A204.1 (cell line): Measurements from ENCODE around the gene HLA-DRB1.
"Not testable (repeated sequence)": the region's sequence is repeated elsewhere in the genome, so short reads cannot be mapped to it uniquely, and the experiment has no call there.

Experiments used
- FAIRE-seq: peaks from 2 replicates; lab custom pipeline; 2012; peaks lifted over from hg19 to GRCh38; lab: Jason Lieb, UNC

HLA-DRB1 gene

DNA sequence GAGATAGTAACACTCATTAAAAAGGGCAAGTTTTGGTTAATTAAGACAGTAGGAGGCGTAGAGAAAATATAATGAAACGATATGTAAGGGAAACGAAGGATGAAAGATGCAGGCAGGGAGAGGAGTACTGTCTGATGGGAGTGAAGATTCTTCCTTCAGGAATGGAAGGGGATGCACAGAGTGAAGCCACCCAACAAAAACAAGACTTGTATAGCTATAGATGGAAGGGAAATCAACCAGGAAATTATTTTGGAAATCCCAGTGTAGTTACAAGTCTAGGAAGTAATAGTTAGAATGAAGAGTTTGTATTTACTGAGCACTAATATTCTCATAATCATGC is 19.7 kb upstream of the HLA-DRB1 start:
- FAIRE-seq = no peak

DNA sequence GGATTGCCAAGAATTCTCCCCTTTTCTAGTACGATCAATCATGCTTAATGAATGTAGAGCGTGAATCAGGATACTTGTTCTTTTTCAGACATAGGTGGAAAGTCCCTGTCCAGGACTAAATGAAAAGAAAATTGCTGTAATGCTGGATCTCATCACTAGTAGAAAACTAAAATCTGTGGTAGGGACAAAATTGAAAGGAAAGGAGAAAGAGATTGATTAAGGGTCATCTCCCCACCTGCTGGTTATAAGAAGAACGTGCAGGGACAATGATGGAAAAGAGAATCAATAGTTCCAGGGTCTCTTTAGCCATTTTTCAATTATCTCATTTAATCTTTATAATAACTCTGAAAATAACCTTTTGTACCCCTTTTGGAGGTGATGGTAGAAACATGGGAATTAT is 18.7 kb upstream of the HLA-DRB1 start:
- FAIRE-seq = no peak

DNA sequence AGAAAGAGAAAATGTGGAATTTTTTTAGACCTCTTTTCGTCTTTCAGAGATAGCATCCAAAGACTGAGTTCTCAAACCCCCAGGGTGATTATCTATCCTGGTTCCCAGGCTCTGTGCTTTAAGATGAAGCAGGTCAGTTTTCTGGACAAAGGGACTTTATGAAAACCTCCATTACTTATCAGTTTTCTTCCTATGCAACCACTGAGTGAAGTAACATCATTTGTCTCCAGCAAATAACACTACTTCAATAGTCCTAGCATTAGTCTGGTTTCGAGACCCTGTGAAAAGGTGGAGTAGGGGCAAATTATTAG is 18.3 kb upstream of the HLA-DRB1 start:
- FAIRE-seq = no peak

DNA sequence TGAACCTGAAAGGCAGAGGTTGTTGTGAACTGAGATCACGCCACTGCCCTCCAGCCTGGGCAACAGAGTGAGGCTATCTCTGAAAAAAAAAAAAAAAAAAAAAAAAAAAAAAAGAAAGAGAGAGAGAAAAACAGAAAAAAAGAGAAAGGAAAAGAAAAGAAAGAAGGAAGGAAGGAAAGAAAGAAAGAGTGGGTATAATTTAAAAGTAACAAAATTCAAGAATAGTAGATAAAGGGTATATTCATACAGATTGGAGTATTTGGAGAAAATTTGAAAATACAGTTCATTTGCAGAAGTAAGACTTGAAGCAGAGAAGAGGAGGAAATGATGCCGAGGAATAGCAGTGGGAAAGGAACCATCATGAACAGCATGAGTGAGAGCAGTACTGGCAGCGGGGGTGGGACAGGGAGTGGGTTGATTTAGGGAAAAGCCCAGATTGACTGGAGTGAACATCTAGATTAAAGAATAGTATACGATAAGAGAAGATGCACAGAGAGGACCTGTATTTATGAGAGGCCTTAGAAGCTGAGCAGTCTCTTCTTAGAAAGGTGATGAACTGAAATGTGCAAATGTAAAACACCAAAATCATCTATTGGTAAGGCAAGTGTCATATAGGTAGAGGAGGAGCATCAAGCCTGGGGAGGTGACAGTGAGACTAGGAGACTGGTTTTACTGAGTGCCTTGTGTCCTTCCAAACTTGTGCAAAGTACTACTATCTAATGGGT is 17.8 kb upstream of the HLA-DRB1 start:
- no peak for FAIRE-seq

DNA sequence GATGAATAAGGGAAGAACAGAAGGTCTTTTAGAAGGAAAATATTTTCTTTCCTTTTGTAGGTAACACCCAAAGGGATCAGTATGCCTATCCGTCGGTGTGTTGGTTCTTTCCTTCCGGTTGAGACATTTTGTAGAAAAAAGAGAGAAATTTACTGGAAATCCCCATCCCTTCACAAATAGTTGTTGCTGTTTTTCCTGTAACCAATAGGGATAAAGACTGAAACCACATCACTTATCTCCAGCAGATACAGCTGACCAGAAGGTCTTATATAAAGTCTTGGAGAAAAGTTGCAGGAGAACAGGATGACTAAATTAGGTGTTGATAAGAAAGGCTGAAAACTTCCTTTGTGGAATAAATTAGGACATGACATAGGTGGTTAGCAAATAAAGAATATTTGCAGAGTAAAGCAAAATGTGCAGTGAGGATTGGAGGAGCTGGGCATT is 14.8 kb upstream of the HLA-DRB1 start:
- FAIRE-seq = no peak

DNA sequence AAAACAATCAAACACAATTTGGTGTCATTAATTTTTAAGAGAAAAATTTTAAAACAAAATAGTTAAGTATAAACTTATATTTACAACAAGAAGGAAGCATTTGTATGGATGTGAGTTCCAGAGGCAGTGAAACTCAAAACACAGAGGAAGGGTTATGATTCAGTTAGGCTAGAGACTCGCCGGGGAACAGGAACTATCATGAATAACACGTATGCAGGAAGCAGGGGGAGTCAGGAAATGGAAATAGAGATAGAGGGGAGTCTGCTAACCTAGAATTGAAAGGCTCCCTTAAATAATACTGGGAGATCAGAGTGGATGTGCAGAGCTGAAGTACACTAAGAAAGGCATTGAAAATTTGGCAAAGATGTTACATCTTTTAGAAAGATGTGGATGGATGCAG is 14.2 kb upstream of the HLA-DRB1 start:
- no peak for FAIRE-seq

DNA sequence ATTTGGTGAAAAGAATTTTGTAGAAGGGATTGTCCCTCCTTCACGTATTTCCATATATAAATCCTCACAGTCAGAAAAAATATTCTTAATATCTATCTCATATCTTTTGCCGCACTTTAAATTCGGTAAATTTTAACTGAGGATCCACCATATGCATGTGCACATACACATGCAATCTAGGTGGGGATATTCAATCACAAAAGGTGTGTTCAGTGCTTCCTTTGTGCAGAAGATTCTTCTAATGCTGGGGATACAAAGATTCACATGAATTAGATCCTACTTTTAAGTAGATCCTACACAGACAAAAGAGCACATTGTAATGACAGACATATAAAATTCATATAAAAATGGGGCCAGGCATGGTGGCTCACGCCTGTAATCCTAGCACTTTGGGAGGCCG is 13.6 kb upstream of the HLA-DRB1 start:
- FAIRE-seq = no peak

DNA sequence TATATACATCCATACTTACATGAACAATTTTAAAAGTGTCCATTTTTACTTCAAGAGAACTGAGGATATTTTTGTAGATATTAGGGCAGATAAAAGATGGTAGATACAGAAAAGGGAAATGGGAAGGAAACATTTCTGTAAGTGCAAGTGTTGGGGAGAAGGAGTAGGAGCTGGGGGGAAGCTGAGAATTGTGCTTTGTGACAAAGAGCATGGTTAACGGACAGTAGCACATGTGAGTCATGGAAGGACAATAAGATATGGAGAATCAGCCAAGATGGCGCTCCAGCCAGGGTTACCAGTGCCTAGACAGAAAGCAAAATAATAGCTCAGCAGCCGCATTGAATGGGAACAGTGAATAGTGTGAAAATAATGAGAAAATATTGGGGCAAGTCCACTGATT is 12.7 kb upstream of the HLA-DRB1 start:
- FAIRE-seq = no peak

DNA sequence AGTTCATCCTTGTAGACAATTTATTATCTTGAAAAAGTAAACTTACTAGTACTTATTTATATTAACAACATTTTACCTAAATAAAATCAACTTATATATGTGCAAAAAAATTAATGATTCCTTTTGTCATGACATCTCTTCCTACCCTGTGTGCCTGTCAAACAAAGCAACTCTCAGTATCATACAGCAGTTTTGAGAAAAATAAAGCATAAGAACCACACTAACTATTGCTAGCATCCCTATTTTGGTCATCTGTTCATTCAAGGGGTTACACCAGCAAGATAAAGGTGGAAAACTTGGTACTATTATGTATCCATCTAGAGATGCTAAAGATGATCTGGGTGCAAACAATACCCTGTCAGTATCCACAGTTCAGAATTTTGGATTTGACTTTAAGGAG is 7.4 kb upstream of the HLA-DRB1 start:
- FAIRE-seq = no peak

DNA sequence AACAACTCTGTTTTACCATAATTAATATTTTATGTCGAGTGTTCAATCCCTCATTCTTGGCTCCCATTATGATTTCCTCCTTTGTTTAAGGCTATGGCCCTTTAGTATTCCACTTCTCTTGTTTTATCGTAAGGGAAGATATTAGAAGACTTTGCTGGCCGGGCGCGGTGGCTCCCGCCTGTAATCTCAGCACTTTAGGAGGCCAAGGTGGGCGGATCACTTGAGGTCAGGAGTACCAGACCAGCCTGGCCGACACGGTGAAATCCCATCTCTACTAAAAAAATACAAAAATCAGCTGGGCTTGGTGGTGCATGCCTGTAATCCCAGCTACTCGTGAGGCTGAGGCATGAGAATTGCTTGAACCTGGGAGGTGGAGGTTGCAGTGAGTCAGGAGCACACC is 1.1 kb upstream of the HLA-DRB1 start:
- FAIRE-seq = not testable (repeated sequence)

DNA sequence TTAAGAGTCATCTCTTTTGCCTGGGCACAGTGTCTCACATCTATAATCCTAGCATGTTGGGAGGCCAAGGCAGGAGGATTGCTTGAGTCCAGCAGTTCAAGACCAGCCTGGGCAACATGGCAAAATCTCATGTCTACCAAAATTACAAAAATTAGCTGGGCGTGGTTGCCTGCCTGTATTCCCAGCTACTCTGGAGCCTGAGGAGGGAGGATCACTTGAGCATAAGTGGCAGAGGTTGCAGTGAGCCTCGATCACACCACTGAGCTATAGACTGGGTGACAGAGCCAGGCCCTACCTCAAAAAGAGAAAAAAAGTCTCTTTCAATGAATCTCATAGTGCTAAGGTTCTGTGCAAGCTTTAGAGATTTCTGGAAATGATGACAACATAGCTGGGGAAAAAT is 1.5 kb downstream of the HLA-DRB1 start:
- no peak for FAIRE-seq

DNA sequence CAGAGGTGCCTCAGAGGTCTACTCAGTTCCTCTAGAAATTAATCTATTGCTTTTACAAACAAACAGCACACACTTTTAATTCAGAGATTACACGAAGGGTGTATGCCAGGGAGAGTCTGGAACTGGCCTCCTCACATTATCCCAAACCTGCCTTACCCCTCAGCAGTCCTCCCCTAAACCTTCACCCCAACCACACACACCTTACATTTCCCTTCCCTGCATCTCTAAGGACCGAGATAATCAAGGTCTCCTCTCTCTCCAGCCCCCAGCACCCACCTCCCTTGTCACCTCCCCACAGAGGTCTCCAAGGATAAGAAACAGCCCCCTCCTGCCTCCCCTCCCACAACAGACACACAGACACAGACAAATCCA is 6.1 kb downstream of the HLA-DRB1 start:
- FAIRE-seq = no peak

DNA sequence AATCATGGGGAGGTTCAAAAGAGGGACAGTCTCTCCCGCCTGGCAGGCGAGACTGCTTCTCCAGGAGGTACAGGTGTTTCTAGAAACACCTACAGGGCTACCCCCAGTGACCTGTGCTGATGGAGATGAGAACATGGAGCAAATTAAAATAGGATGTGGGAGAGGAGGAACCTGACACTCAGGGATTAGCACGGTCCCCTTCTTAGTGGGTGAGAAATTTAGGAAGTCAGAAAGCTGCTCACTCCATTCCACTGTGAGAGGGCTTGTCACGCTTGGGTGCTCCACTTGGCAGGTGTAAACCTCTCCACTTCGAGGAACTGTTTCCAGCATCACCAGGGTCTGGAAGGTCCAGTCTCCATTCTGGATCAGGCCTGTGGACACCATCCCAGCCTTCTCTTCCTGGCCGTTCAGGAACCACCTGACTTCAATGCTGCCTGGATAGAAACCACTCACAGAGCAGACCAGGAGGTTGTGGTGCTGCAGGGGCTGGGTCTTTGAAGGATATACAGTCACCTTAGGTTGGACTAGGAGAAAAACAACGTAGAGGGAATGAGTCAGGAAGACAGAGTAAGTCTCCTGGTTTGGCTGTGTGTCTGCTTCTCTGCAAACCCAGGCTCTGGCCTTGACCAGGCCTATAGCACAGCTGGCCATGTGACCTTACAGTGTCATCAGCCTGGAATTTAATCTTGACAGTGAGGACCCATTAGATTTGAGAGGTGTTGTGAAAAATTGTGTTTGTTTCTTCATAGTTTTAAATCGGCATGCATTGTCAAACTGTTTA is 8.1 kb downstream of the HLA-DRB1 start:
- FAIRE-seq = no peak

DNA sequence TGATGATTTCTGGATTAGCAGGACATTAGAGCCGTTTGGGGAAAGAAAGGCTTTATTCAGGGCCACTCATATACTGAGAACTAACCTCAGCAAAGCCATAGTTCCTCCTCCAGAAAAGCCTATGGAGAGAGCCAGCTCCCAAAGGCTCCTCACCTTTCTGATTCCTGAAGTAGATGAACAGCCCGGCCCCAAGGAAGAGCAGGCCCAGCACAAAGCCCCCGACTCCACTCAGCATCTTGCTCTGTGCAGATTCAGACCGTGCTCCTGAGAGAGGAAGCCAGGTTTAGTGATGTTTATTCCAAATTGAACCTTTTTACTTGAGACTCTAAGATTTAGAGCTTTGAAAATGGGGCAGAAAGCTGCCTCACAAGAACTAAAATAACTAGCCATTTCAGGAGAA is 9.1 kb downstream of the HLA-DRB1 start:
- FAIRE-seq = no peak

DNA sequence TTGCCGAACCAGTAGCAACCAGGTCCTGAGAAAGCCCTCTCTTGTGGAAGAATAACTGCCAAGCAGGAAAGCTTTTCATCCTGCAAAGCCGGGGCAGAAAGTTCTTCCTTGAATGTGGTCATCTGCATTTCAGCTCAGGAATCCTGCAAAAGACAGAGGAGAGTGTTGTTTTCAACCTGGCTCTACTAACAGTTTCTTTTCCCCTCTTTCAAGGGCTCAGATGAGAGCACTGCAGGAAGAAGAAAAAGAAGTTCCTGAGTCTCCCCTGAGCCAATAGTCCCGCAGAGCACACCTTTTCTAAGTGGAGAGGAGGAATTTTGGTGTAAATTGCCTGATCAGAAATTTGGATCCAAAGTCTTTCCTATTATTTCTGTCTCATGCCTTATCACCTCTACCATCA is 10.7 kb downstream of the HLA-DRB1 start:
- FAIRE-seq = no peak

DNA sequence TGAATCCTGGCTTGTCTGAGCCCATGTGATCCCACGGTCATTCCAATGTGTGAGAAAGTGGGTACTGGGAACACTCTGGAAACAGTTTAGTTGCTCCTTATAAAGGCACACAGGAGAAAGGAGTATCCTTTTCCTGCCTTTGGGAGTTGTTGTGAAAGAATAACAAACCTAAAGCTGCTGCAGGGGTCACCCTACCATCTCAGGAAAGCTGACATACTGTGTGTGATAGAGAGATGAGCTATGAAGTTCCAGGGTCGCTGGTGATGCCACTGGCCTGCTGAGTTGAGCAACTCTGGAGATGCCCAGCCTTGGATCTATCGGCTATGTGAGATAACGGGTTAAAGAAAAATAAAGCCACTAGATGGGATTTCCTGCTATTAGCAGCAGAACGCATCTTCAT is 12.2 kb downstream of the HLA-DRB1 start:
- FAIRE-seq = not testable (repeated sequence)

DNA sequence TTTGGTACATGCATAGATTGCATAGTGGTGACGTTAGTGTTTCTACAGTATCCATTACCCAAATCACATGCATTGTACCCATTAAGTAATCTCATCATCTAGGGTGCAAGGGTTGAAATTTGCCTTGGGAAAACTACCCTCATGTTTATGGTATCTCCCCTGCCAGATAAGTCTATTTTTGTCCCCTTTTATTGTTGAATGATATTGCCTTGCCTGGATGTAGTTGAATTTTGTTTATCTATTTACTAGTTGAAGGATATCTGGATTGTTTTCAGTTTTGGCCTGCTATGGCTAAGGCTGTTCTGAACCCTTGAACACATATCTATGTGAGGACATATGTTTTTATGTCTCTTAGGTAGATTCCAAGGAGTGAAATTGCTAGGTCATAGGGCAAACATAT is 13.4 kb downstream of the HLA-DRB1 start:
- no peak for FAIRE-seq

DNA sequence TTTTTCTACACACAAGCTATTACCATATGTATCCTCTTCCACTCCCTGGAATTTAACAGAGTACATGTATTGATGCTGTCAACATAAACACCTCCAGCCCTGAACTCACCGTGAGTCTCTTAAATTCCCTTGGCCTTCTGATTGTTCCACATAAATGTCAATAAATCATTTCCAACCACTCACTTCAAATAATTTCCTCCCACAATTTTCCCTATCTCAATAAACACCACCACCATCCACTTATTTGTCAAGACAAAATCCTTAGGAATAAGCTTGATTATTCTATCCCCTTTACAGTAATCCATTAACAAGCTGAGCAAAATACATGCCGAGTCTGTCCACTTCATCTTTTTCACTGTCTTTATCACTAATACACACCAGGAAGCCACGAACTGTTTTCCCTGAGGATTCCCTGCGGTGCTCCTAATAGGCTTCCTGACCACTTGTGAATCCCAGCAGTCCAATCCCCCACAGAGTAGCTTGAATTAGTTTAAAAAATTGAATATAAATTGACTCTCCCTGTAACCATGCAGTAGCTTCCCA is 19.2 kb downstream of the HLA-DRB1 start:
- FAIRE-seq = no peak

DNA sequence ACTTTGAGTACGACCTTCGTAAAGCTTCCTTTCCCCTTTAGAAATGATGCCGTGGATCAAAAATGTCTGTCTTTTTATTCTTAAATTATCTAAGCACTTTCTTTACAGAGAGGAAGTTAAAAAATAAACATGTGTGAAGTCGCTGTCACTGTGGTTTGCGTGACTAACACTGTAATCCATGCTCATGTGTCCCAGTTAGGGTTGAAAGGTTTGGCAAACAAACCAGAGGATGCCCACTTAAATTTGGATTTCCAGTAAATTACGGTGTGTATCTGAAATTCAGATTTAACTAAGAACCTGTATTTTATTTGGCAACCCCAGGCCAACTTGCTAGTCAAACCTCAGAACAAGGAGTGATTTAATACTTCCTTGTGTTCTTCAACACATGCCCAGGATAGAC is 21.1 kb downstream of the HLA-DRB1 start:
- FAIRE-seq = no peak

DNA sequence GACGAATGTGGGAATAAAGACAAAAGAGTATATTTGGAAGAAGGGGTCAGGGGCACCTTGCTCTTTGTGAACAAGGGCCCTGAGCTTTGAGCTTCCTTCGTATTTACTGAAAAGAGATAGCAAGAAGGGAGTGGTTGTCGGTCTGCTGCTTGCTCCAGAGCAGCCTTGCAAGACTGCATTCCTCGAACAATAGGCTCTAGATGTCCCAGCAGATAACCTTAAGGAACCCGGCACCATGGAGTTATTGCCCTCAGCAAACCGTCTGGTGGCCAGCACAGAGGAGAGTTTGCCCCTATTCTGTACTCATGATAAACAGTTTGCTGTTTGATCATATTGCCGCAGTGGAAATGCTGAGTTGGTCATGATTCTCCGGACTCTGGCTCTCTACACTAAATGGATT is 22.7 kb downstream of the HLA-DRB1 start:
- FAIRE-seq = no peak

DNA sequence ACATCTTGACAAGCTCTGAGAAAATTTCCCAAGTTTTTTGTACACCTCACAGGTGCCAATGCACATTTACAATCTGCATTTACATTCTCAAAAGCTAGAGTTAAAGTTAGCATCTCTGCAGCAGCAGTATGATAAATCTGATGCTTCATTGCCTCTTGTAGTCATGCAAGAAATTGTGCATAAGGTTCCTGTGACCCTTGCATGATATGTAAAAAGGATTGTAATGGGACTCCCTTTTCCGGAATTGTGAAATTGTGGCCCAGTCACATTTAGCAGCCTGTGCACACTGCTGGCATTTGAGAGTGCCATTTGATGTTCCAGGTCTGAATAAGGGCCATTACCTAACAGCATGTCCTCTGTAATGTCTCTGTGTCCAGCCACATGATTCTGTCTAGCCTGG is 24.1 kb downstream of the HLA-DRB1 start:
- FAIRE-seq = no peak

DNA sequence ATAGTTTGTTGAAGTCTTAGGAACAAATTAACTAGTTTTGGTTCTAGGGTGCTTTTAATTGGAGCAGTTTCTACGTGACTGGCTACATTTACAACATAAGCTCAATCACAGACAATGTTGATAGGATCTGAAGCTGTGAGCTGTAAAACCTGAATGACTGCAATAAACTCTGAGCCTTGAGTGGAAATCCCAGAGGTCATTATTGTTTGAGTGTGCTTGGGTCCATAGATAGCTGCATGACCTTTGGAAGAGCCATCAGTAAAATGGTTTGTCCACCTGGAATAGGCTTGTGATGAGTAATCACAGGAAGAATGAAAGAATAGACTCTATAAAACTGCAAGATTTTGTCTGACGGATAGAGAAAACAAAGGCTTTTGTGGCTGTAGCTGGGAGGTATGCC is 26.7 kb downstream of the HLA-DRB1 start:
- FAIRE-seq = no peak

DNA sequence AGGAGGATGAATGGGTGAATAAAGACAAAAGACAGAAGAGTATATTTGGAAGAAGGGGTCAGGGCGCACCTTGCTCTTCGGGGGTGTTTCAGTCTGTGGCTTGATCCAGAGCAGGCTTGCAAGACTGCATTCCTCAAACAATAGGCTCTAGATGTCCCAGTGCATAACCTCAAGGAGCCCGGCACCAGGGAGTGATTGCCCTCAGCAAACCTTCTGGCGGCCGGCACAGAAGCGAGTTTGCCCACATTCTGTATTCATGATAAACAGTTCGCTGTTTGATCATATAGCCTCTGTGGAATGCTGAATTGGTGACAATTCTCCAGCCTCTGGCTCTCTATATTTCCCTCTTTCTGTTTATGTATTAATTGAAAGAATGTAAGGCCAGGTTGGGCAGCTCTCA is 29.9 kb downstream of the HLA-DRB1 start:
- FAIRE-seq = no peak

DNA sequence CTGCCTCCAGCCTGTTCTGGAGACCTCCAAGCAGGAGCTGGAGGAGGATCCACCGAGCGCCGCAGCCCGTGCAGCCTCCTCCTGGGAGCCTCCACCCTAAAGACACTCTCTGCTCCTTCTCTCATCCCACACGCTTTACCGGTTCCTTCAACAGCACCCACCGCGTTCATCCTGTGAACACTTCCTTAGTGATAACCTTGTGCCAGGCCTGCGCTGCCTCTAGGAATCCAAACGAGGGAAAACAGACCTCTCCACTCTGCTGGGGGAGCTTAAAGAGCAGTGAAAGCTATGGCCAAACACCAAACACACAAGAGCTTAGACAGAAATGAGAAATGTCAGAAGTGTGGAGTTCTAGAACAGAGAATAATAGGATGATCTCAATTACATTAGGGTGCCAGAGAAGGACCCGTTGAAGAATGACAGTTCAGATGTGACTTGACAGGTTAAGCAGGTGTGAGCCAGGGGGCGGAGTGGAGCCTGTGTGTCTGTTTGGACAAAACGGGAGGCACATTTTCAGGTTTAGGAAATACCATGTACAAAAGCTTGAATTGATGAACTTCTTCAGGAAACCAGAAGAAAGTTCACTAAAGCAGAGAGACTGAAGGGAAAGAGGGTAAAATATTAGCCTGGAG is 31.1 kb downstream of the HLA-DRB1 start:
- FAIRE-seq = no peak
